HEK293 (cell line): Measurements from ENCODE around the gene HNRNPM.
A peak's percentile ranks its signal among the peaks of the same experiment; 100 is the strongest.

Source experiments
- GLIS2 ChIP-seq: fragments of 450-650 bp; formaldehyde crosslinking; IDR thresholded peaks from 2 replicates; pipeline ENCODE4 v1.5.1; 2016; ENCODE audit warnings: missing biosample characterization, missing genetic modification characterization
- IKZF3 ChIP-seq: fragments of 450-650 bp; IDR thresholded peaks from 2 replicates; pipeline ENCODE4 v1.5.0; 2018; ENCODE audit warnings: missing biosample characterization, mild to moderate bottlenecking, missing genetic modification characterization, moderate library complexity
- KLF7 ChIP-seq: fragments of 450-650 bp; formaldehyde crosslinking; IDR thresholded peaks from 2 replicates; pipeline ENCODE4 v1.5.1; 2016; ENCODE audit warnings: missing biosample characterization, missing genetic modification characterization, borderline replicate concordance
- KLF9 ChIP-seq: fragments of 450-650 bp; formaldehyde crosslinking; IDR thresholded peaks from 2 replicates; pipeline ENCODE4 v1.5.1; 2016; ENCODE audit warnings: missing biosample characterization, missing genetic modification characterization, low read depth
- YY2 ChIP-seq: fragments of 450-650 bp; formaldehyde crosslinking; IDR thresholded peaks from 2 replicates; pipeline ENCODE4 v1.5.1; 2016; ENCODE audit warnings: missing biosample characterization, missing genetic modification characterization
- ZNF112 ChIP-seq: fragments of 450-650 bp; formaldehyde crosslinking; IDR thresholded peaks from 2 replicates; pipeline ENCODE4 v1.5.0; 2017; ENCODE audit warnings: missing biosample characterization, missing genetic modification characterization
- ZNF133 ChIP-seq: fragments of 450-650 bp; formaldehyde crosslinking; IDR thresholded peaks from 2 replicates; pipeline ENCODE4 v1.5.1; 2016; ENCODE audit warnings: missing biosample characterization, missing genetic modification characterization
- ZNF221 ChIP-seq: fragments of 450-650 bp; formaldehyde crosslinking; IDR thresholded peaks from 2 replicates; pipeline ENCODE4 v1.5.1; 2017; ENCODE audit warnings: missing biosample characterization, missing genetic modification characterization, borderline replicate concordance
- ZNF239 ChIP-seq: fragments of 450-650 bp; formaldehyde crosslinking; IDR thresholded peaks from 2 replicates; pipeline ENCODE4 v1.5.1; 2016; ENCODE audit warnings: missing biosample characterization, missing genetic modification characterization
- ZNF302 ChIP-seq: fragments of 450-650 bp; formaldehyde crosslinking; IDR thresholded peaks from 2 replicates; pipeline ENCODE4 v1.5.1; 2016; ENCODE audit warnings: missing biosample characterization, missing genetic modification characterization, low read depth
- ZNF621 ChIP-seq: fragments of 450-650 bp; formaldehyde crosslinking; IDR thresholded peaks from 2 replicates; pipeline ENCODE4 v1.5.1; 2017; ENCODE audit warnings: missing biosample characterization, missing genetic modification characterization
- ZNF626 ChIP-seq: fragments of 450-650 bp; sonication (Bioruptor Pico); formaldehyde crosslinking; IDR thresholded peaks from 2 replicates; pipeline ENCODE4 v1.5.1; 2018; ENCODE audit warnings: missing biosample characterization, missing genetic modification characterization, inconsistent platforms
- ZNF629 ChIP-seq: fragments of 450-650 bp; formaldehyde crosslinking; IDR thresholded peaks from 2 replicates; pipeline ENCODE4 v1.5.1; 2017; ENCODE audit warnings: missing biosample characterization, missing genetic modification characterization
- ZNF660 ChIP-seq: fragments of 450-650 bp; IDR thresholded peaks from 2 replicates; pipeline ENCODE4 v1.5.1; 2018; ENCODE audit warnings: missing biosample characterization, mild to moderate bottlenecking, missing genetic modification characterization
- ZNF768 ChIP-seq: fragments of 450-650 bp; formaldehyde crosslinking; IDR thresholded peaks from 2 replicates; pipeline ENCODE4 v1.5.1; 2018; ENCODE audit warnings: missing biosample characterization, mild to moderate bottlenecking, missing genetic modification characterization
- ZNF785 ChIP-seq: fragments of 450-650 bp; formaldehyde crosslinking; IDR thresholded peaks from 2 replicates; pipeline ENCODE4 v1.5.1; 2016; ENCODE audit warnings: missing biosample characterization, missing genetic modification characterization
- ZNF843 ChIP-seq: fragments of 450-650 bp; formaldehyde crosslinking; IDR thresholded peaks from 2 replicates; pipeline ENCODE4 v1.5.1; 2016; ENCODE audit warnings: missing biosample characterization, missing genetic modification characterization
- ZXDB ChIP-seq: fragments of 450-650 bp; formaldehyde crosslinking; IDR thresholded peaks from 2 replicates; pipeline ENCODE4 v1.5.1; 2016; ENCODE audit warnings: missing biosample characterization, missing genetic modification characterization
- TF ChIP-seq, protein P1 (sequence below): fragments of 450-650 bp; formaldehyde crosslinking; IDR thresholded peaks from 2 replicates; pipeline ENCODE4 v1.5.1; 2016; ENCODE audit warnings: missing biosample characterization, missing genetic modification characterization
- TF ChIP-seq, protein P2 (sequence below): IDR thresholded peaks from 2 replicates; pipeline ENCODE4 v1.6.1; 2011; ENCODE audit warnings: mild to moderate bottlenecking, low read depth, low read length, borderline replicate concordance
- TF ChIP-seq, protein P3 (sequence below): fragments of 450-650 bp; formaldehyde crosslinking; IDR thresholded peaks from 2 replicates; pipeline ENCODE4 v1.5.1; 2016; ENCODE audit warnings: missing biosample characterization, missing genetic modification characterization, borderline replicate concordance
- TF ChIP-seq, protein P4 (sequence below): sonication (generic); formaldehyde crosslinking; IDR thresholded peaks from 2 replicates; pipeline ENCODE4 v1.8.1; 2022; ENCODE audit warnings: mild to moderate bottlenecking, moderate library complexity, missing genetic modification reagents
- TF ChIP-seq, protein P5 (sequence below): fragments of 450-650 bp; formaldehyde crosslinking; IDR thresholded peaks from 2 replicates; pipeline ENCODE4 v1.5.1; 2016; ENCODE audit warnings: missing biosample characterization, missing genetic modification characterization
- TF ChIP-seq, protein P6 (sequence below): fragments of 450-650 bp; formaldehyde crosslinking; IDR thresholded peaks from 2 replicates; pipeline ENCODE4 v1.5.1; 2017; ENCODE audit warnings: missing biosample characterization, missing genetic modification characterization

Gene HNRNPM

DNA sequence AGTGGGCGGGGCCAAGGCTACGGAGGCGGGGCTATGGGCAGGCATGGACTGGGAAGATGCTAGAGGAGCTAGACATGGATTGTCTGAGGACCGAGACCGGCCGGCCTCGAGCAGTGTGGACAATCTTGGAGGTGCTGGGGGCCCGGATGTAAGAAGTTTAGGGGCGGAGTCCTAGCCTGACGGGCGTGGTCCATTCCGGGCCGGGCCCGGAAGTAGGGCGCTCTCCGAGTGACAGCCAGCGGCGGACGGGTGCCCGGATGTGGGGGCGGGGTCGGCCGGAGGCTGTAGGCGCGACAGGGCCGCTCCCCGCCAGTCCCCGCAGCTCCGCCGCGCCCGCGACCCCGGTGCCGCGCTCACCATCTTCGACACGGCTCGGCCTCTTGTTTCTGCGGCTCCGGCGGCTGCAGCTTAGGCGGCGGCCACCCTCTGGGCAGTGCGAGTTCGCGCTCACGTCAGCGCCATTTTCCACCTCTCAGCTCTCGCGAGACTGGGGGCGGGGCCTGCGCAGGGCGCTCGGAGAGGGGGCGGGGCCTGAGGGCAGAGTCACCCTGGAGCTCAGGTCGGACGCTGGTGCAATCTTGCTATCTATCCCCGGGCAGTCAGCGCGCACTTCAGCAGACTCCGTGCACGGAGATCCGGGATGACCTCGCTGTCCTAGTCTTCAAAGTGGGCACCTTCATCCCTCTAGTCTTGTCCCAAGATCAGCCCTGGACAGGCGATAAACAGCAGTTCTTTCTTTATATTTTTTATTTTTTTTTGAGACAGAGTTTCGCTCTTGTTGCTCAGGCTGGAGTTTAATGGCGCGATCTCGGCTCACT lies 69.1 kb downstream of the HNRNPM start, which contains the start of gene ZNF414 (continued):
- TF ChIP-seq ZNF629 (tag by site-specific recombination) (peak; percentile 30), IKZF3 (tag by site-specific recombination) (peak; percentile 85), ZNF302 (no peak), ZNF626 (tag by site-specific recombination) (no peak), ZNF621 (tag by site-specific recombination) (no peak), ZXDB (tag by site-specific recombination) (peak; percentile 64), ZNF785 (no peak), ZNF768 (tag by site-specific recombination) (no peak), GLIS2 (tag by site-specific recombination) (no peak), ZNF660 (peak; percentile 51; the same call in 1 of the 2 replicates), ZNF112 (no peak), YY2 (tag by site-specific recombination) (peak; percentile 94), ZNF133 (tag by site-specific recombination) (no peak), KLF9 (tag by site-specific recombination) (peak; percentile 84), ZNF221 (tag by site-specific recombination) (no peak), ZNF843 (tag by site-specific recombination) (no peak), KLF7 (peak; percentile 56; the same call in 1 of the 2 replicates), ZNF239 (tag by site-specific recombination) (no peak)
- TF ChIP-seq, protein P1, sequence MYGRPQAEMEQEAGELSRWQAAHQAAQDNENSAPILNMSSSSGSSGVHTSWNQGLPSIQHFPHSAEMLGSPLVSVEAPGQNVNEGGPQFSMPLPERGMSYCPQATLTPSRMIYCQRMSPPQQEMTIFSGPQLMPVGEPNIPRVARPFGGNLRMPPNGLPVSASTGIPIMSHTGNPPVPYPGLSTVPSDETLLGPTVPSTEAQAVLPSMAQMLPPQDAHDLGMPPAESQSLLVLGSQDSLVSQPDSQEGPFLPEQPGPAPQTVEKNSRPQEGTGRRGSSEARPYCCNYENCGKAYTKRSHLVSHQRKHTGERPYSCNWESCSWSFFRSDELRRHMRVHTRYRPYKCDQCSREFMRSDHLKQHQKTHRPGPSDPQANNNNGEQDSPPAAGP (tag by site-specific recombination): peak; percentile 64; the same call in 1 of the 2 replicates
- TF ChIP-seq, protein P2, sequence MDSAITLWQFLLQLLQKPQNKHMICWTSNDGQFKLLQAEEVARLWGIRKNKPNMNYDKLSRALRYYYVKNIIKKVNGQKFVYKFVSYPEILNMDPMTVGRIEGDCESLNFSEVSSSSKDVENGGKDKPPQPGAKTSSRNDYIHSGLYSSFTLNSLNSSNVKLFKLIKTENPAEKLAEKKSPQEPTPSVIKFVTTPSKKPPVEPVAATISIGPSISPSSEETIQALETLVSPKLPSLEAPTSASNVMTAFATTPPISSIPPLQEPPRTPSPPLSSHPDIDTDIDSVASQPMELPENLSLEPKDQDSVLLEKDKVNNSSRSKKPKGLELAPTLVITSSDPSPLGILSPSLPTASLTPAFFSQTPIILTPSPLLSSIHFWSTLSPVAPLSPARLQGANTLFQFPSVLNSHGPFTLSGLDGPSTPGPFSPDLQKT: no peak; the same call in 1 of the 2 replicates
- TF ChIP-seq, protein P3, sequence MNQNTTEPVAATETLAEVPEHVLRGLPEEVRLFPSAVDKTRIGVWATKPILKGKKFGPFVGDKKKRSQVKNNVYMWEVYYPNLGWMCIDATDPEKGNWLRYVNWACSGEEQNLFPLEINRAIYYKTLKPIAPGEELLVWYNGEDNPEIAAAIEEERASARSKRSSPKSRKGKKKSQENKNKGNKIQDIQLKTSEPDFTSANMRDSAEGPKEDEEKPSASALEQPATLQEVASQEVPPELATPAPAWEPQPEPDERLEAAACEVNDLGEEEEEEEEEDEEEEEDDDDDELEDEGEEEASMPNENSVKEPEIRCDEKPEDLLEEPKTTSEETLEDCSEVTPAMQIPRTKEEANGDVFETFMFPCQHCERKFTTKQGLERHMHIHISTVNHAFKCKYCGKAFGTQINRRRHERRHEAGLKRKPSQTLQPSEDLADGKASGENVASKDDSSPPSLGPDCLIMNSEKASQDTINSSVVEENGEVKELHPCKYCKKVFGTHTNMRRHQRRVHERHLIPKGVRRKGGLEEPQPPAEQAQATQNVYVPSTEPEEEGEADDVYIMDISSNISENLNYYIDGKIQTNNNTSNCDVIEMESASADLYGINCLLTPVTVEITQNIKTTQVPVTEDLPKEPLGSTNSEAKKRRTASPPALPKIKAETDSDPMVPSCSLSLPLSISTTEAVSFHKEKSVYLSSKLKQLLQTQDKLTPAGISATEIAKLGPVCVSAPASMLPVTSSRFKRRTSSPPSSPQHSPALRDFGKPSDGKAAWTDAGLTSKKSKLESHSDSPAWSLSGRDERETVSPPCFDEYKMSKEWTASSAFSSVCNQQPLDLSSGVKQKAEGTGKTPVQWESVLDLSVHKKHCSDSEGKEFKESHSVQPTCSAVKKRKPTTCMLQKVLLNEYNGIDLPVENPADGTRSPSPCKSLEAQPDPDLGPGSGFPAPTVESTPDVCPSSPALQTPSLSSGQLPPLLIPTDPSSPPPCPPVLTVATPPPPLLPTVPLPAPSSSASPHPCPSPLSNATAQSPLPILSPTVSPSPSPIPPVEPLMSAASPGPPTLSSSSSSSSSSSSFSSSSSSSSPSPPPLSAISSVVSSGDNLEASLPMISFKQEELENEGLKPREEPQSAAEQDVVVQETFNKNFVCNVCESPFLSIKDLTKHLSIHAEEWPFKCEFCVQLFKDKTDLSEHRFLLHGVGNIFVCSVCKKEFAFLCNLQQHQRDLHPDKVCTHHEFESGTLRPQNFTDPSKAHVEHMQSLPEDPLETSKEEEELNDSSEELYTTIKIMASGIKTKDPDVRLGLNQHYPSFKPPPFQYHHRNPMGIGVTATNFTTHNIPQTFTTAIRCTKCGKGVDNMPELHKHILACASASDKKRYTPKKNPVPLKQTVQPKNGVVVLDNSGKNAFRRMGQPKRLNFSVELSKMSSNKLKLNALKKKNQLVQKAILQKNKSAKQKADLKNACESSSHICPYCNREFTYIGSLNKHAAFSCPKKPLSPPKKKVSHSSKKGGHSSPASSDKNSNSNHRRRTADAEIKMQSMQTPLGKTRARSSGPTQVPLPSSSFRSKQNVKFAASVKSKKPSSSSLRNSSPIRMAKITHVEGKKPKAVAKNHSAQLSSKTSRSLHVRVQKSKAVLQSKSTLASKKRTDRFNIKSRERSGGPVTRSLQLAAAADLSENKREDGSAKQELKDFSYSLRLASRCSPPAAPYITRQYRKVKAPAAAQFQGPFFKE: no peak
- TF ChIP-seq, protein P4, sequence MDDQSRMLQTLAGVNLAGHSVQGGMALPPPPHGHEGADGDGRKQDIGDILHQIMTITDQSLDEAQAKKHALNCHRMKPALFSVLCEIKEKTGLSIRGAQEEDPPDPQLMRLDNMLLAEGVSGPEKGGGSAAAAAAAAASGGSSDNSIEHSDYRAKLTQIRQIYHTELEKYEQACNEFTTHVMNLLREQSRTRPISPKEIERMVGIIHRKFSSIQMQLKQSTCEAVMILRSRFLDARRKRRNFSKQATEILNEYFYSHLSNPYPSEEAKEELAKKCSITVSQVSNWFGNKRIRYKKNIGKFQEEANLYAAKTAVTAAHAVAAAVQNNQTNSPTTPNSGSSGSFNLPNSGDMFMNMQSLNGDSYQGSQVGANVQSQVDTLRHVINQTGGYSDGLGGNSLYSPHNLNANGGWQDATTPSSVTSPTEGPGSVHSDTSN: no peak
- TF ChIP-seq, protein P5, sequence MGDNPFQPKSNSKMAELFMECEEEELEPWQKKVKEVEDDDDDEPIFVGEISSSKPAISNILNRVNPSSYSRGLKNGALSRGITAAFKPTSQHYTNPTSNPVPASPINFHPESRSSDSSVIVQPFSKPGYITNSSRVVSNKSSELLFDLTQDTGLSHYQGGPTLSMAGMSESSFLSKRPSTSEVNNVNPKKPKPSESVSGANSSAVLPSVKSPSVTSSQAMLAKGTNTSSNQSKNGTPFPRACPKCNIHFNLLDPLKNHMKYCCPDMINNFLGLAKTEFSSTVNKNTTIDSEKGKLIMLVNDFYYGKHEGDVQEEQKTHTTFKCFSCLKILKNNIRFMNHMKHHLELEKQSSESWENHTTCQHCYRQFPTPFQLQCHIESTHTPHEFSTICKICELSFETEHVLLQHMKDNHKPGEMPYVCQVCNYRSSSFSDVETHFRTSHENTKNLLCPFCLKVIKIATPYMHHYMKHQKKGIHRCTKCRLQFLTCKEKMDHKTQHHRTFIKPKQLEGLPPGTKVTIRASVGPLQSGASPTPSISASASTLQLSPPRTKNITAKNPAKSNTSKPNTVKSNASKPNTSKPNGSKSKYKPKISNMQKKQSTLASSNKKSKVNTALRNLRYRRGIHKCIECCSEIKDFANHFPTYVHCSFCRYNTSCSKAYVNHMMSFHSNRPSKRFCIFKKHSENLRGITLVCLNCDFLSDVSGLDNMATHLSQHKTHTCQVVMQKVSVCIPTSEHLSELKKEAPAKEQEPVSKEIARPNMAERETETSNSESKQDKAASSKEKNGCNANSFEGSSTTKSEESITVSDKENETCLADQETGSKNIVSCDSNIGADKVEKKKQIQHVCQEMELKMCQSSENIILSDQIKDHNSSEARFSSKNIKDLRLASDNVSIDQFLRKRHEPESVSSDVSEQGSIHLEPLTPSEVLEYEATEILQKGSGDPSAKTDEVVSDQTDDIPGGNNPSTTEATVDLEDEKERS (tag by site-specific recombination): no peak; the same call in 1 of the 2 replicates
- TF ChIP-seq, protein P6, sequence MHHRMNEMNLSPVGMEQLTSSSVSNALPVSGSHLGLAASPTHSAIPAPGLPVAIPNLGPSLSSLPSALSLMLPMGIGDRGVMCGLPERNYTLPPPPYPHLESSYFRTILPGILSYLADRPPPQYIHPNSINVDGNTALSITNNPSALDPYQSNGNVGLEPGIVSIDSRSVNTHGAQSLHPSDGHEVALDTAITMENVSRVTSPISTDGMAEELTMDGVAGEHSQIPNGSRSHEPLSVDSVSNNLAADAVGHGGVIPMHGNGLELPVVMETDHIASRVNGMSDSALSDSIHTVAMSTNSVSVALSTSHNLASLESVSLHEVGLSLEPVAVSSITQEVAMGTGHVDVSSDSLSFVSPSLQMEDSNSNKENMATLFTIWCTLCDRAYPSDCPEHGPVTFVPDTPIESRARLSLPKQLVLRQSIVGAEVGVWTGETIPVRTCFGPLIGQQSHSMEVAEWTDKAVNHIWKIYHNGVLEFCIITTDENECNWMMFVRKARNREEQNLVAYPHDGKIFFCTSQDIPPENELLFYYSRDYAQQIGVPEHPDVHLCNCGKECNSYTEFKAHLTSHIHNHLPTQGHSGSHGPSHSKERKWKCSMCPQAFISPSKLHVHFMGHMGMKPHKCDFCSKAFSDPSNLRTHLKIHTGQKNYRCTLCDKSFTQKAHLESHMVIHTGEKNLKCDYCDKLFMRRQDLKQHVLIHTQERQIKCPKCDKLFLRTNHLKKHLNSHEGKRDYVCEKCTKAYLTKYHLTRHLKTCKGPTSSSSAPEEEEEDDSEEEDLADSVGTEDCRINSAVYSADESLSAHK (tag by site-specific recombination): no peak
